GM21825 (cell line): ENCODE data around the gene TRIP13.

ENCODE experiments used
- ATAC-seq: cut with Tn5 transposase; IDR thresholded peaks from one replicate; pipeline ENCODE4 v1.9.1; 2021; ENCODE audit warnings: mild to moderate bottlenecking, moderate library complexity; ENCODE audit not compliant: unreplicated experiment

TRIP13 gene

GRCh38 chr5:949815-950560 is 57.3 kb downstream of the TRIP13 start:
- ATAC-seq: no peak

DNA sequence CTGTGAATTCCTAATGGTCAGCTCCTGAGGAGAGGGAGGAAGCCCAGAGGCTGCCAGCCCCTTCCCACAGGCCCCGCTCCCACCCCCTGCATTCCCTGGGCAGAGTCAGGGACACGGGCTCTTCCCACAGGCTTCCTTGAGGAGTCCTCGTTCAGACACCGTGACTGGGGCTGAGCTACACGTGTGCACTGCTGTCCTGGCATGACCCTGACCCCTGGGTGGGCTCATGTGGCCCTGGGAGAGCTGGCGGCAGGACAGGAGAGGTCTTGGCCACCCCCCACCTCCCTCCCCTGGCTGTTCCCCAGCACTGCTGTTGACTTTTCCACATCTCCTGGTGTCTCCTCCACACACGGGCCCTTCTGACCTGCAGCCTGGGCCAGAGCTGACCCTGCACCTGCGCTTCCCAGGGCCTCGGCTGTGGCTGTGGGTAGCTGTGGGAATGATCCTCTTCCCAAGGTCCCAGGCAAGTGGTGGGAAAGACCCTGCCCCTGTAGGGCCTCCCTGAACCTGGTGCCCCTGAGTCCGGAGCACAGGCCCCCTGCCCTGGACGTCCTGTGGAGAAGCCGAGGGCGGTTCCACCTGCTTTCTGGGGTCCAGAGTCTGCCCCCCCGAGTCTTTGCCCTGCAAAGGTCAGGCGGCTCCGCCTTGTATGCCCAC is 59.4 kb downstream of the TRIP13 start:
- ATAC-seq: no peak

- no peak for ATAC-seq
These were observed 60.0 kb downstream of the TRIP13 start for GRCh38 chr5:952597-953271.

DNA sequence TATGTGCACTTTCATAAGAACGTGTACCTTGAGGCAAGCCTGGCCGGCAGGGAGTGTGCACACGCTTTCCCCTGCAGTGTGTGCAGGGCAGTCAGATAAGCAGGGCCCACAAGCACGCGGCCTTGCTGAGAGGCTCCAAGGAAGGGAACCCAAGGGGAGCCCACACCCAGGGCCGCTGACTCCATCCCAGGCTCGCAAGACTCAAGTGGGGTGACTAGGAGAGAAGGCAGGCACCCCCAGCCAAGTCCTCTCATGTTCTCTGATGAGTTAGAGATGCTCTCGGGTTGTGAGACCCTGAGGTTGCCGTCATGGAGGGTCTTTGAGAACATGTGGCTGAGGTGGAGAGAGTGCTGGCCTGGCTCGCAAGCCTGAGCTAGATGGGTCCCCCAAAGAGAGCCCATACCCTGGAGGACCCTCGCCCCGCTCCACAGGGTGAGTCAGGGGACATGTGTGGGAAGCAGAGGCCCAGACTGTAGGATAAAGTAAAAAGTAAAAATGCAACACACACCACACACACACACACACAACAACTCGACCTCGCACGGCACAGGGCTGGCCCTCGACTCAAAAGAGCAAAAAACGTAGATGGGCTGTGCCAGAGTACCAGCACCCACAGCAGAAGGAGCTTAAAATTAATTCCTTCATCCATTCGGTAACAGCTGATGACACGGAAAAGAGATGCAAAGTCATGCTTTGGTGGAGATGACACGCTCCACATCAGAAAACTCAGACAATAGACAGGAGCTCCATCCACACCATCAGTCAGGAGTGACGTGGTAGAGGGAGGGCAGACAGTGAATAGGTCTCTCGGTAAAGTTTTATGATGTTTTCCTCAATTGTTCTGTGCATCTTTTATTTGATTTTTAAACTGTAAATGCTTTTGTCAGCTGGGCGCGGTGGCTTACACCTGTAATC is 61.1 kb downstream of the TRIP13 start:
- no peak for ATAC-seq

DNA sequence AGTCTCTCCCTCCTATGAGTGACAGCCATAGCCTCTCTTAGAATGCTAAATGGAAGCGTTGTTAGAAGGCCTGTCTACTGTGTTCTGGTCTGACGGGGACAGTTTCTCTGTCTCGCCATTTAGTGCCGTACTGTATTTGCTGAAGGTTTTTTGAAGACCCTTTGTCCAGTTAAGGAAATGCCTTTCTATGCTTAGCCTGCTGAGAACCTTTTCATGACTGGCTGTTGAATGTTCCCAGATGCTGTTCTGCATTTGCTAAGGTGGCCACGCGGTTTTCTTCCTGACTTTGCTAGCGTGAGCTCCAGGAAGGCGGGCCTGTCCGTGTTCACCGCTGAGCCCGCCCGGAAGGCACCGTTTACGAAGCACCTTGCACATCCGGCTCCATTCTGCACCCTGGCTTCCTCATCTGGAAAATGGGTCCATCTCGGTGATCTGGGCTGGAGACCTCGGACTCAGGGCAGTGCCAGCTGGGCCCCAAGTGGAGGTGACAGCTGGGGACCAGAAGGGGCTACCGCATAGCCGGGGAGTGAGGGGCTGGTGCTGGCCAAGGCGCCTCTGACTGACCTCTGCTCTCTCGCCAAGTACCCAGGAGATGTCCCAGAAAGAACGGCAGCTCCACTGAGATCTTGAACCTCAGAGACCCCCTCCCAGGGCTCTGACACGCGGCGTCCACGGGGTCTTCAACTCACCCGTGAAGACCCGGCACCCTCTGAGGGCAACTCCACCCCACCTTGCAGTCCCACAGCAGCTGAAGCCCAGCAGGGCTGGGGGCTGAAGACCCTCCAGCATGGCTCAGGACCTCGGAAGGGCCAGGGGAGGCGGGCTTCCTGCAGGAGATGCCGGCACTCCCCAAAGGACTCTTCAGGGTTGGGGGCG is 63.4 kb downstream of the TRIP13 start:
- no peak for ATAC-seq

DNA sequence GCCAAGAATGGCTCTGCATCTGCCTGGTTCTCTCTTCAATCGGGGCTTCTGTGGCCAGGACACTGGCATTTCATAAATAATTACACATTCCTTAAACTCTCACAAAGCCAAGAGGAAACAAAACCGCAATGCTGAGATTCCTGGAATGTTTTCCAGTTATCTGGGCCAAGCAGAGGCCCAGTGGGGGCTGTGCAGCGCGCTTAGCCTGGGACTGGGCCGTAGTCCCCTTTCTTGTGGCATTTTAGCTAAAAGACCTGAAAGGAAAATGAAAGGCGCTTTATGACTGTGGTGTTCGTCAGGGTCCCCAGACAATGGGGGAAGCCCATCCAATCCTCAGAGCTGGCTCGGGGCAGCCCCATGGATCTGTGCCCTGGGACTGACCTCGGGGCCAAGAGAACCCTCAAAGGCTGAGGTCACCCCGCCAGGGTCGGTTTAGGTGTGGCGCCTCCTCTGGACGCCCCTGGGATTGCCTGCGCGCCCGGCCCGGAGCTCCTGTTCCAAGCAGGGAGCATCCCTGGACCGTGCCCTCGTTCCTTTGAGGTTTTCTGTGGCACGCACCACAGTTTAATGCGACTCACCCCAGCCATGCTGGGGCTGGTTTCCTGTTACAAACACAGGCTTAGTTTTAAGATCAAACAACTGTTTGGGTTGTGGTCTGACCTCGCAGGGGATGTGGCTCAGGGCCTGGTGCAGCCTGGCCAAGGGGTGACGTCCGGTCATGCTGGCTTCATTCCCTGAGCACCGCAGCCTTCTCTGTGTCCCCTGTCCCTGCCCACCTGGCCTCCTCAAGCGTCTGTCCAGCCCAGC is 64.5 kb downstream of the TRIP13 start:
- ATAC-seq: peak; percentile 69

DNA sequence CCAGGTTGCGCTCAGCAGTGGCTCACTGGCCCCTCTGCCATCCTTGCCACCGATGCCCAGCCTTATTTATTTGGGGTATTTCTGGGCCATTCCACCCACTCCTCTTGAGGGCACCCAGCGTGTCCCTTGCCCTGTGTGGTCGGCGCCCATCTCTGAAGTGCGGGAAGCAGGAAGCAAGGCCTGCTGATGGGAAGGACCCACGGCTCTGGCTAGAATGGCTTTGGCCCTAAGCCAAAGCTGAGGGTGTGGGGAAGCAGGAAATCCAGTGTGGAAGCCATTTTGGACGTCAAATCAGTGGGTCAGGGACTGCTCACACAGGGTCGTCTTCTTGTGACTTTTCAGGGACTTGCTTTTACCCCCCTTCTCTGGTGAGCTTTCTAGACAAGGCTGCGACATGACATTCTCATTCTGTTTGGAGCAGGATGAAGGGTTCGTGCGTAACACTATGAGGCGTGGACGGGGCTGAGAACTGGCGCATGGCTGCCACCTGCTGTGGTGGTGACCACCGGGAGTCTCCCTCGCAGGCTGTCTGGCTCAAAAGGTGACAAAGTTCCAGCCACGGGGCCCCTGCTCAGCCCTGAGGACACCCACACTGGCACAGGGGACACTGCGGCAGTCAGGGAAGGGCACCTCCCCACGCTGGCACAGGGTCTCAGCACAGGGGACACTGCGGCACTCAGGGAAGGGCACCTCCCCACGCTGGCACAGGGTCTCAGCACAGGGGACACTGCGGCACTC is 65.2 kb downstream of the TRIP13 start:
- no peak for ATAC-seq

DNA sequence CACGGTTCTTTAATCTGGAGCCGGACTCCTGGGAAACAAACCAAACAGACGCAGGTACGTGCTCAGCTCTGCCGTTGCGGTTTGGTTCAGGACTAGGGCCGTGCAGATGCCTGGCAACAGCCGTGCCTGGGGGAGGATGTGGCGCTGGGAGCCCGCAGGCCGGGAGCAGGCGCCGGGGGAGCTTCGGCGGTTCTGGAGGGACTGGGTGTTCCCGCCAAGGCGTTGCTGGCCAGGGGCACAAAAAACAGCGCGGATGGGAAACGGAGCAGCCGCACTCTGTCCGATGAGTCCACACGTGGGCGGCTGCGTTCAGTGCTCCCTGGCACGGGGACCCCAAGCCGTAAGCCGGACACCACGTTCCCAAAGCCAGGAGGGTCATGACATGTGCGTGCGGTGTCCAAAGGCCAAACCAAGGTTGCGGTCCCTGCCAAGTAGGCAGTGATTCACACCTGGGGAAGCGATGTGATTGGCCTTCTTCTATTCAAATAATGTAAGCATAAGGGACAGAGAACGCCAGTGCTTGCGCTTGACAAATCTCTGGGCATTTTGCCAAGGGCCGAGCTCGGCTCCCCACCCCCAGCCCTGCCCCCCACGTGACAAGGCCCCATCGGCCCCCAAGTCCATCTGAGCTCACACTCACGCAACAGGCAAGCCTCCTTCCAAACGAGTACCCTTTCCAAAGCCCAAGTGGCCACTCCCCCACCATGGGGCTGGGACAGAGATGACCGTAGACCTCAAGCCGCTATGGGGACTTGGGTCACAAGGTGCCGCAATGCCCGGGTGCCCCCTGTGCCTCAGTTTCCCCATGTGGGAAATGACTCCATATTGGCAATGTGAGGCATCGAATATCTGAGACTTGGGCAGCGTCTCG is 66.3 kb downstream of the TRIP13 start:
- ATAC-seq: no peak

GRCh38 chr5:959581-960531 is 67.2 kb downstream of the TRIP13 start:
- ATAC-seq: no peak

GRCh38 chr5:960551-960950 is 67.9 kb downstream of the TRIP13 start:
- no peak for ATAC-seq

- no peak for ATAC-seq
These were observed 68.5 kb downstream of the TRIP13 start for GRCh38 chr5:961002-961710.

DNA sequence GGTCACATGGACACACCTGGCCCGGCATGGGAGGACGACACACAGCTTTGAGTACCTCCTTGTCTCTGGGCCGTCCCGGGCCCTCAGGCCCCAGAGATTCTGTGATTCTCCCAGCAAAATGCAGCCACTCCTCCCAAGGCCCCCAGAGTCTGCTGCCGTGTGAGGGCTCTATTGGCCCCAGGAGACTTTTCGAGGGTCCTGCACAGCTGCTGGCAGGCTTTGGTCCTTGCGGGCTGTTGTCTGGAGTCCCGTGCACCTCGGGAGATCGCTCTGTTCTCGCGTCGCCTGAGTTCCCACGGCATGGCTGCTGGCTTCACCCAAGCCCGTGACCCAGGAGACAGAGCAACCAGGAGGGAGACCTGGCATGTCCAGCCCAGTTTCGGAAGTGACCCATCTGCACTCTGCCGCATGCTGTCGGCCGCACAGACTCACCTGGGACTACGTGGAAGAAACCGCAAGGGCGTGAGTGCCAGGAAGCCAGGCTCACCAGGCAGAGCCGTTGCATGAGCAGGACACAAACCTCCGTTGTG is 69.1 kb downstream of the TRIP13 start:
- no peak for ATAC-seq

GRCh38 chr5:962386-962785 is 69.7 kb downstream of the TRIP13 start:
- ATAC-seq: no peak

- no peak for ATAC-seq
These were observed 70.1 kb downstream of the TRIP13 start for GRCh38 chr5:962801-963200.

DNA sequence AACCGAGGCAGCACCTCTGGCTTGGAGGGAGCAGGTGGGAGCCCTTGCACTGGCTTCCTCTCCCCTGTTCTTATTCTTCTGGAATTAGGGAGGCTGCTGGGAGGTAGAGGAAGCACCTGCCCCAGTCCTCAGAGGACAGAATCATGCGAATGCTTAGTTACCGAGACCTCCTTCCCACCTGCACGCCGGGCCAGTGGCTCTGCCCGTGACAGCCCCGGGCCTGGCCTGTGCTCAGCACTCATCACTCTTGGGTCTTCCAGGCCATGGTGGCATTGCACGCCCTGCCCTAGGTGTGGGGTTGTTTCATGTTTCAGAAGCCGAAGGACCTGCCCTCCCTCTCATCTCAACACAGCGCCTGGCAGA is 70.6 kb downstream of the TRIP13 start:
- ATAC-seq: no peak
